CMK (cell line): ENCODE measurements around the gene TBC1D16.

Experiments
- DNase-seq: peaks from one replicate; pipeline ENCODE4 v3.0.0-alpha.2; 2010; ENCODE audit warnings: low read depth

The TBC1D16 gene

GRCh38 chr17:80025140-80025539, 10.5 kb downstream of the TBC1D16 start:
- no peak for DNase-seq

GRCh38 chr17:80024206-80024972, 11.3 kb downstream of the TBC1D16 start:
- no peak for DNase-seq

- no peak for DNase-seq
Observed at GRCh38 chr17:80023481-80024205, 12.0 kb downstream of the TBC1D16 start.

- DNase-seq = no peak
Observed at GRCh38 chr17:80021600-80021999, 14.1 kb downstream of the TBC1D16 start.

GRCh38 chr17:80018917-80019651, 16.6 kb downstream of the TBC1D16 start:
- DNase-seq = no peak

GRCh38 chr17:80017226-80018010, 18.3 kb downstream of the TBC1D16 start:
- no peak for DNase-seq

- no peak for DNase-seq
Observed at GRCh38 chr17:80012765-80013741, 22.6 kb downstream of the TBC1D16 start.

GRCh38 chr17:80011989-80012555, 23.6 kb downstream of the TBC1D16 start:
- no peak for DNase-seq

- no peak for DNase-seq
Observed at GRCh38 chr17:80010283-80010858, 25.3 kb downstream of the TBC1D16 start.

GRCh38 chr17:80009391-80010282, 26.0 kb downstream of the TBC1D16 start:
- DNase-seq = no peak

- DNase-seq = no peak
Observed at GRCh38 chr17:80008848-80009247, 26.8 kb downstream of the TBC1D16 start.

GRCh38 chr17:80008383-80008840, 27.3 kb downstream of the TBC1D16 start:
- peak; percentile 40 for DNase-seq

- DNase-seq = no peak
Observed at GRCh38 chr17:80007939-80008338, 27.7 kb downstream of the TBC1D16 start.

GRCh38 chr17:80006811-80007752, 28.6 kb downstream of the TBC1D16 start:
- no peak for DNase-seq

GRCh38 chr17:80006339-80006720, 29.3 kb downstream of the TBC1D16 start:
- DNase-seq = no peak

- DNase-seq = no peak
Observed at GRCh38 chr17:80005360-80006338, 30.0 kb downstream of the TBC1D16 start.

- DNase-seq = no peak
Observed at GRCh38 chr17:80003969-80004368, 31.7 kb downstream of the TBC1D16 start.
